Gastrocnemius medialis (tissue), 4 donors: ENCODE data around the gene ZNF488.

Source experiments
- POLR2A ChIP-seq, 2 donors: fragments of 450-650 bp; IDR thresholded peaks; one replicate each; pipeline ENCODE4 v1.6.1; 2017; ENCODE audit warnings: antibody characterized with exemption in 2 of 2, mild to moderate bottlenecking in 2 of 2, moderate library complexity in 2 of 2
- TF ChIP-seq, protein P1 (sequence below), 5 experiments: fragments of 450-650 bp in 3 of 5; fragments of 200-600 bp in 2 of 5; sonication (generic) in 2 of 5; IDR thresholded peaks in 4 of 5; conservative IDR thresholded peaks in 1 of 5; 1 replicate in 4 of 5; 2 replicates in 1 of 5; pipeline ENCODE4 v1.5.1; 2016 to 2019; ENCODE audit warnings: antibody characterized with exemption in 5 of 5, mild to moderate bottlenecking in 3 of 5, moderate library complexity in 3 of 5

DNA sequence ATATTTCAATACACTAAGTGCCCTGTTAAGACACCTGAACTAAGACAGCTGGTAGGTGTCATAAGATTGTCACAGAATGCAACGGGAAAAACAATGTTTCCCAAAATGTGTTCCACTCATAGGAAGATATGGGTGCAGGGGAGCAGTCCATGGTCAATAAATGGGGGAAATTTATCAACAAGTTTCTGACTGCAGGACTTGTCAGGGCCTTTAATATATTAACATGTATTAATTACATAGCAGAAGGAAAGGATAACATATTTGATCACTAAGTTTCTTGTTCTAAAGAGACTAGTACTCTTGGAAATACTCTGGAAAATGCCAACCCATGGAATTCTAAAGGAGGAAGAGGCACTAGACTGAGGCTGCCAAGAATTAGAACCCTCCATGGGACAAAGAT is 29.2 kb downstream of the ZNF488 start:
- no peak for TF ChIP-seq POLR2A (IDR thresholded peaks at IDR 0.05)
- TF ChIP-seq, protein P1, sequence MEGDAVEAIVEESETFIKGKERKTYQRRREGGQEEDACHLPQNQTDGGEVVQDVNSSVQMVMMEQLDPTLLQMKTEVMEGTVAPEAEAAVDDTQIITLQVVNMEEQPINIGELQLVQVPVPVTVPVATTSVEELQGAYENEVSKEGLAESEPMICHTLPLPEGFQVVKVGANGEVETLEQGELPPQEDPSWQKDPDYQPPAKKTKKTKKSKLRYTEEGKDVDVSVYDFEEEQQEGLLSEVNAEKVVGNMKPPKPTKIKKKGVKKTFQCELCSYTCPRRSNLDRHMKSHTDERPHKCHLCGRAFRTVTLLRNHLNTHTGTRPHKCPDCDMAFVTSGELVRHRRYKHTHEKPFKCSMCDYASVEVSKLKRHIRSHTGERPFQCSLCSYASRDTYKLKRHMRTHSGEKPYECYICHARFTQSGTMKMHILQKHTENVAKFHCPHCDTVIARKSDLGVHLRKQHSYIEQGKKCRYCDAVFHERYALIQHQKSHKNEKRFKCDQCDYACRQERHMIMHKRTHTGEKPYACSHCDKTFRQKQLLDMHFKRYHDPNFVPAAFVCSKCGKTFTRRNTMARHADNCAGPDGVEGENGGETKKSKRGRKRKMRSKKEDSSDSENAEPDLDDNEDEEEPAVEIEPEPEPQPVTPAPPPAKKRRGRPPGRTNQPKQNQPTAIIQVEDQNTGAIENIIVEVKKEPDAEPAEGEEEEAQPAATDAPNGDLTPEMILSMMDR (IDR thresholded peaks at IDR 0.05 in 4 of 5, conservative IDR thresholded peaks at IDR 0.05 in 1 of 5) = no peak
